Osteoblast (primary cell): ENCODE results near the gene SSBP2. TPM values are rescaled to one million over a fixed set of nuclear protein-coding genes. Genes with fewer than 3 reads are reported as not detected.

Source experiments
- DNase-seq: peaks from one replicate; pipeline ENCODE4 v3.0.0; 2011; ENCODE audit warnings: low spot score, mixed read lengths; ENCODE audit not compliant: insufficient read length; ENCODE audit errors: missing footprints
- H2AFZ ChIP-seq: 2 replicates; pipeline ENCODE4 v1.6.0; 2011; ENCODE audit warnings: mild to moderate bottlenecking, low read length
- H3K27ac ChIP-seq: 2 replicates; pipeline ENCODE4 v1.5.1; 2011; ENCODE audit warnings: mild to moderate bottlenecking, low read depth, low read length, moderate library complexity
- H3K27me3 ChIP-seq: 2 replicates; pipeline ENCODE4 v1.6.0; 2012; ENCODE audit warnings: mild to moderate bottlenecking, control low read depth, inconsistent platforms, low read length, moderate library complexity; ENCODE audit not compliant: insufficient read depth
- H3K36me3 ChIP-seq: 2 replicates; pipeline ENCODE4 v1.5.1; 2011; ENCODE audit warnings: mild to moderate bottlenecking, low read length, control low read depth, moderate library complexity; ENCODE audit not compliant: insufficient read depth
- H3K4me1 ChIP-seq: 2 replicates; pipeline ENCODE4 v1.5.1; 2011; ENCODE audit warnings: mild to moderate bottlenecking, low read length, control low read depth, moderate library complexity; ENCODE audit not compliant: insufficient read depth
- H3K4me2 ChIP-seq: 2 replicates; pipeline ENCODE4 v1.6.0; 2011; ENCODE audit warnings: mild to moderate bottlenecking, low read length; ENCODE audit not compliant: insufficient read depth
- H3K4me3 ChIP-seq: fragments of 200-600 bp; sonication (generic); 3 replicates; pipeline ENCODE4 v1.5.1; 2012; ENCODE audit warnings: mild to moderate bottlenecking, low read length, inconsistent platforms; ENCODE audit not compliant: insufficient read depth
- H3K79me2 ChIP-seq: 2 replicates; pipeline ENCODE4 v1.6.0; 2012; ENCODE audit warnings: mild to moderate bottlenecking, low read length, control low read depth, inconsistent platforms; ENCODE audit not compliant: insufficient read depth
- H3K9me3 ChIP-seq: 2 replicates; pipeline ENCODE4 v1.5.1; 2011; ENCODE audit warnings: low read depth, low read length, control low read depth
- H4K20me1 ChIP-seq: 2 replicates; pipeline ENCODE4 v1.6.0; 2012; ENCODE audit warnings: mild to moderate bottlenecking, low read length, control low read depth; ENCODE audit not compliant: insufficient read depth
- total RNA-seq: library from RNA; depleted of rRNA; stranded (reverse); fragments of >200 nt; gene quantifications from 2 replicates; pipeline ENCODE4 v1.2.3, GENCODE V29; 2012
- TF ChIP-seq, protein P1 (sequence below): IDR thresholded peaks from 2 replicates; pipeline ENCODE4 v1.5.1; 2011; ENCODE audit warnings: mild to moderate bottlenecking, low read depth, low read length, moderate library complexity; ENCODE audit errors: extremely low read depth

The SSBP2 gene
- total RNA-seq, 1 donor, result 18.1 TPM

DNA sequence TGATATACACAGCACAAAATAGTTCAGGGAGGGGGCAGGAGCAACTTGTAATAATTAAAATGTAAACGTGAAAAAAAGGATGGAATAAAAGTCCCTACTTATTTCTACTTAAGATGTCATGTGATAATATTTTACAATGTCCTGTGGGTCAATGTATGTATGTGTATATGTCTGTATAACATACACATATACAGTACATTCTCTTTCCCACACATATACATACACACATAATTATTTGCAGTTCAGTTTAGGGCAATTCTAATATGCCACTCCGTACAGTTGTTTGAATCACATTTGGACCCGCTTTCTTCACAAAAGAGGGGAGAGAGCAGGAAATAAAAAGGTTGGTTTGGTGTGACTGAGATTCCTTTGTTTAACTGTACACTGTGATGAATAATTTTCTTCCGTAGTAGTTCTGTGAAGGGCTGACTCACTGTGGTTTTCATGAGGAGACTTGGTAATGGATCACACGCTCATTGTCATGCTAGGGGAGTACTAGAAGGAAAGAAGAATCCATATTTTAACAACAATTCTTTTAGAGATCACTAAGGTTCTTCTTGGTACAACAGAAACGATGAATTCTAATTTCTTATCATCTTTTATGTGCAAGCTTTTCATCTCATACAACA, 330.7 kb downstream of the SSBP2 start:
- Histone ChIP-seq H3K4me3 (no peak overlapping the region), H2AFZ (no peak overlapping the region), H4K20me1 (no peaks in the 10 kb centered on the region), H3K4me2 (peak overlapping the region; percentile 65), H3K27me3 (no peaks in the 10 kb centered on the region), H3K9me3 (no peaks in the 10 kb centered on the region), H3K27ac (peak overlapping the region; percentile 96), H3K36me3 (no peaks in the 10 kb centered on the region), H3K4me1 (peaks cover 30% of the 10 kb centered on the region), H3K79me2 (no peaks in the 10 kb centered on the region)
- TF ChIP-seq, protein P1, sequence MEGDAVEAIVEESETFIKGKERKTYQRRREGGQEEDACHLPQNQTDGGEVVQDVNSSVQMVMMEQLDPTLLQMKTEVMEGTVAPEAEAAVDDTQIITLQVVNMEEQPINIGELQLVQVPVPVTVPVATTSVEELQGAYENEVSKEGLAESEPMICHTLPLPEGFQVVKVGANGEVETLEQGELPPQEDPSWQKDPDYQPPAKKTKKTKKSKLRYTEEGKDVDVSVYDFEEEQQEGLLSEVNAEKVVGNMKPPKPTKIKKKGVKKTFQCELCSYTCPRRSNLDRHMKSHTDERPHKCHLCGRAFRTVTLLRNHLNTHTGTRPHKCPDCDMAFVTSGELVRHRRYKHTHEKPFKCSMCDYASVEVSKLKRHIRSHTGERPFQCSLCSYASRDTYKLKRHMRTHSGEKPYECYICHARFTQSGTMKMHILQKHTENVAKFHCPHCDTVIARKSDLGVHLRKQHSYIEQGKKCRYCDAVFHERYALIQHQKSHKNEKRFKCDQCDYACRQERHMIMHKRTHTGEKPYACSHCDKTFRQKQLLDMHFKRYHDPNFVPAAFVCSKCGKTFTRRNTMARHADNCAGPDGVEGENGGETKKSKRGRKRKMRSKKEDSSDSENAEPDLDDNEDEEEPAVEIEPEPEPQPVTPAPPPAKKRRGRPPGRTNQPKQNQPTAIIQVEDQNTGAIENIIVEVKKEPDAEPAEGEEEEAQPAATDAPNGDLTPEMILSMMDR, result no peak
- peak; percentile 57 for DNase-seq

DNA sequence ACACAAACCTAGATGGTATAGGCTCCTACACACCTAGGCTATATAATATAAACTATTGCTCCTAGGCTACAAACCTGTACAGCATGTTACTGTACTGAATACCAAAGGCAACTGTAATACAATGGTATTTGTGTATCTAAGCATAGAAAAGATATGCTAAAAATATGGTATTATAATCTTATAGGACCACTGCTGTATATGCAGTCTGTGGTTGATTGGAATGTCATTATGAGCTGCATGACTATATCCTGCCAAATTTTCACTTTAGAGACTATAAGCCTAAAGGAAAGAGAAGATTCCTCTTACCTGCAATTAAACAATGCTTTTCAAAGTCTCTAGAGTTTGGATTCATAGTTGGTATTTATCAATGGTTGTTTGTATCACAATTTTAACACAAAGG, 332.3 kb downstream of the SSBP2 start:
- H4K20me1 ChIP-seq, result no peaks in the 10 kb centered on the region
- no peak for DNase-seq

GRCh38 chr5:81417052-81417451, 333.8 kb downstream of the SSBP2 start:
- H3K4me1 ChIP-seq, result peaks cover 17% of the 10 kb centered on the region
- DNase-seq, result no peak
- H3K79me2 ChIP-seq, result no peaks in the 10 kb centered on the region
- H4K20me1 ChIP-seq, result no peaks in the 10 kb centered on the region
- no peak overlapping the region for H3K4me3 ChIP-seq
- H3K4me2 ChIP-seq, result no peak overlapping the region
- no peak overlapping the region for H2AFZ ChIP-seq
- TF ChIP-seq, protein P1, result no peak
- no peaks in the 10 kb centered on the region for H3K9me3 ChIP-seq
- H3K36me3 ChIP-seq, result no peaks in the 10 kb centered on the region
- peak overlapping the region; percentile 0 for H3K27ac ChIP-seq
- H3K27me3 ChIP-seq, result no peaks in the 10 kb centered on the region

More for the DNA sequence above, 332.3 kb downstream of the SSBP2 start:
- TF ChIP-seq, protein P1, result no peak
- Histone ChIP-seq H3K4me3 (no peak overlapping the region), H3K36me3 (no peaks in the 10 kb centered on the region), H3K4me2 (no peak overlapping the region), H3K27ac (peak overlapping the region; percentile 96), H3K79me2 (no peaks in the 10 kb centered on the region), H2AFZ (no peak overlapping the region), H3K4me1 (peaks cover 30% of the 10 kb centered on the region), H3K9me3 (no peaks in the 10 kb centered on the region), H3K27me3 (no peaks in the 10 kb centered on the region)

- Histone ChIP-seq H4K20me1 (no peaks in the 10 kb centered on the region), H3K27me3 (no peaks in the 10 kb centered on the region), H3K27ac (no peak overlapping the region), H3K4me3 (no peak overlapping the region), H3K4me1 (peaks cover 12% of the 10 kb centered on the region), H3K9me3 (no peaks in the 10 kb centered on the region), H3K36me3 (no peaks in the 10 kb centered on the region), H3K4me2 (no peak overlapping the region), H3K79me2 (no peaks in the 10 kb centered on the region), H2AFZ (no peak overlapping the region)
- TF ChIP-seq, protein P1, result no peak
- no peak for DNase-seq
Measured at GRCh38 chr5:81409896-81410295, 341.0 kb downstream of the SSBP2 start.
